Measurements from ENCODE around the gene FAM167B.

FAM167B gene

DNA sequence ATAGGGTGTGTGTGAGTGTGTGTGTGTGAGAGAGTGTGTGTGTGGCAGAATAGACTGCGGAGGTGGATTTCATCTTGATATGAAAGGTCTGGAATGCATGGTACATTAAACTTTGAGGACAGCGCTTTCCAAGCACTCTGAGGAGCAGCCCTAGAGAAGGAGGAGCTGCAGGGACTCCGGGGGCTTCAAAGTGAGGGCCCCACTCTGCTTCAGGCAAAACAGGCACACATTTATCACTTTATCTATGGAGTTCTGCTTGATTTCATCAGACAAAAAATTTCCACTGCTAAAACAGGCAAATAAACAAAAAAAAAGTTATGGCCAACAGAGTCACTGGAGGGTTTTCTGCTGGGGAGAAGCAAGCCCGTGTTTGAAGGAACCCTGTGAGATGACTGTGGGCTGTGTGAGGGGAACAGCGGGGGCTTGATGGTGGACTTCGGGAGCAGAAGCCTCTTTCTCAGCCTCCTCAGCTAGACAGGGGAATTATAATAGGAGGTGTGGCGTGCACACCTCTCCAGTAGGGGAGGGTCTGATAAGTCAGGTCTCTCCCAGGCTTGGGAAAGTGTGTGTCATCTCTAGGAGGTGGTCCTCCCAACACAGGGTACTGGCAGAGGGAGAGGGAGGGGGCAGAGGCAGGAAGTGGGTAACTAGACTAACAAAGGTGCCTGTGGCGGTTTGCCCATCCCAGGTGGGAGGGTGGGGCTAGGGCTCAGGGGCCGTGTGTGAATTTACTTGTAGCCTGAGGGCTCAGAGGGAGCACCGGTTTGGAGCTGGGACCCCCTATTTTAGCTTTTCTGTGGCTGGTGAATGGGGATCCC, 26.6 kb downstream of the FAM167B start:
- 0 out of 2 replicates have a peak overlapping the region, but pooled peaks have one; percentile 54 for H2AFZ ChIP-seq (ENCODE audit: low read depth, low read length)
- no peak overlapping the region for H3K4me3 ChIP-seq (ENCODE audit: low read length)
- H3K4me2 ChIP-seq (ENCODE audit: low read length) = 0 out of 2 replicates have a peak overlapping the region, but pooled peaks have one; percentile 3

DNA sequence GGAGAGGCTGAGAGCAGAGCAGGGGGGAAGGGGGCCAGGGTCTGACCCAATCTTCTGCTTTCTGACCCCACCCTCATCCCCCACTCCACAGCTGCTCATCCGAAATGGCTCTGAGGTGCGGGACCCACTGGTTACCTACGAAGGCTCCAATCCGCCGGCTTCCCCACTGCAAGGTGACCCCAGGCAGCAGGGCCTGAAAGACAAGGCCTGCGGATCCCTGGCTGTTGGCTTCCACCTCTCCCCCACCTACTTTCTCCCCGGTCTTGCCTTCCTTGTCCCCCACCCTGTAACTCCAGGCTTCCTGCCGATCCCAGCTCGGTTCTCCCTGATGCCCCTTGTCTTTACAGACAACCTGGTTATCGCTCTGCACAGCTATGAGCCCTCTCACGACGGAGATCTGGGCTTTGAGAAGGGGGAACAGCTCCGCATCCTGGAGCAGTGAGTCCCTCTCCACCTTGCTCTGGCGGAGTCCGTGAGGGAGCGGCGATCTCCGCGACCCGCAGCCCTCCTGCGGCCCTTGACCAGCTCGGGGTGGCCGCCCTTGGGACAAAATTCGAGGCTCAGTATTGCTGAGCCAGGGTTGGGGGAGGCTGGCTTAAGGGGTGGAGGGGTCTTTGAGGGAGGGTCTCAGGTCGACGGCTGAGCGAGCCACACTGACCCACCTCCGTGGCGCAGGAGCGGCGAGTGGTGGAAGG, 27.8 kb downstream of the FAM167B start:
- no peak overlapping the region for H3K9ac ChIP-seq (ENCODE audit: low read length)
- no peaks in the 10 kb centered on the region; the same call in 1 of the 2 replicates for H3K27me3 ChIP-seq (ENCODE audit: low read depth, low read length)

More for the DNA sequence above, 26.6 kb downstream of the FAM167B start:
- Histone ChIP-seq H3K9me3 (ENCODE audit: insufficient read depth, low read length) (no peaks in the 10 kb centered on the region), H3K9ac (ENCODE audit: low read length) (no peak overlapping the region), H3K27ac (ENCODE audit: low read length) (no peak overlapping the region), H4K20me1 (ENCODE audit: insufficient read depth, low read length) (no peaks in the 10 kb centered on the region), H3K36me3 (replicated peaks; ENCODE audit: low read depth, low read length) (no peaks in the 10 kb centered on the region), H3K79me2 (ENCODE audit: low read length) (no peaks in the 10 kb centered on the region), H3K27me3 (ENCODE audit: low read depth, low read length) (no peaks in the 10 kb centered on the region; the same call in 1 of the 2 replicates), H3K4me1 (ENCODE audit: low read length) (no peaks in the 10 kb centered on the region; the same call in 1 of the 2 replicates)
- TF ChIP-seq, protein P1, sequence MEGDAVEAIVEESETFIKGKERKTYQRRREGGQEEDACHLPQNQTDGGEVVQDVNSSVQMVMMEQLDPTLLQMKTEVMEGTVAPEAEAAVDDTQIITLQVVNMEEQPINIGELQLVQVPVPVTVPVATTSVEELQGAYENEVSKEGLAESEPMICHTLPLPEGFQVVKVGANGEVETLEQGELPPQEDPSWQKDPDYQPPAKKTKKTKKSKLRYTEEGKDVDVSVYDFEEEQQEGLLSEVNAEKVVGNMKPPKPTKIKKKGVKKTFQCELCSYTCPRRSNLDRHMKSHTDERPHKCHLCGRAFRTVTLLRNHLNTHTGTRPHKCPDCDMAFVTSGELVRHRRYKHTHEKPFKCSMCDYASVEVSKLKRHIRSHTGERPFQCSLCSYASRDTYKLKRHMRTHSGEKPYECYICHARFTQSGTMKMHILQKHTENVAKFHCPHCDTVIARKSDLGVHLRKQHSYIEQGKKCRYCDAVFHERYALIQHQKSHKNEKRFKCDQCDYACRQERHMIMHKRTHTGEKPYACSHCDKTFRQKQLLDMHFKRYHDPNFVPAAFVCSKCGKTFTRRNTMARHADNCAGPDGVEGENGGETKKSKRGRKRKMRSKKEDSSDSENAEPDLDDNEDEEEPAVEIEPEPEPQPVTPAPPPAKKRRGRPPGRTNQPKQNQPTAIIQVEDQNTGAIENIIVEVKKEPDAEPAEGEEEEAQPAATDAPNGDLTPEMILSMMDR (IDR thresholded peaks at IDR 0.05; ENCODE audit: low read depth, low read length) = no peak

DNA sequence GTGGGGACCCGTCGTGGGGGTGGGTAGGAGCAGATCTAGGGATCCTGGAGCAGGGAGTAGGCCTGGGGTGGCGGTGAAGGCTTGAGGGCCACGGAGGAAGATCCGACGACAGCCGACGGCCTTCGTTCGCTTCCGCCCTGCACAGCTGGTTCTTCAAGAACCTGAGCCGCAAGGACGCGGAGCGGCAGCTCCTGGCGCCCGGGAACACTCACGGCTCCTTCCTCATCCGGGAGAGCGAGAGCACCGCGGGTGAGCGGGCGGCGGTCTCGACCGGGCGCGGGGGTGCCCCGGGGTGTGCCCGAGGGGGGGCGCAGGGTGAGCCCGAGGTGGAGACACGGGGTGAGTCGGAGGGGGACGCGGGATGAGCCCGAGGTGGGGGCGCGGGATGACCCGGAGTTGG, 28.4 kb downstream of the FAM167B start:
- no peak overlapping the region for H3K9ac ChIP-seq (ENCODE audit: low read length)
- H3K4me2 ChIP-seq (ENCODE audit: low read length) = no peak overlapping the region
- no peak for TF ChIP-seq EZH2phosphoT487 (IDR thresholded peaks at IDR 0.05; ENCODE audit: low read depth)
- TF ChIP-seq, protein P1 (IDR thresholded peaks at IDR 0.05; ENCODE audit: low read depth, low read length) = no peak
- no peaks in the 10 kb centered on the region for H3K9me3 ChIP-seq (ENCODE audit: insufficient read depth, low read length)
- H3K4me1 ChIP-seq (ENCODE audit: low read length) = no peaks in the 10 kb centered on the region; the same call in 1 of the 2 replicates
- no peaks in the 10 kb centered on the region for H3K36me3 ChIP-seq (replicated peaks; ENCODE audit: low read depth, low read length)
- no peak overlapping the region for H2AFZ ChIP-seq (ENCODE audit: low read depth, low read length)
- H3K79me2 ChIP-seq (ENCODE audit: low read length) = no peaks in the 10 kb centered on the region
- H3K4me3 ChIP-seq (ENCODE audit: low read length) = no peak overlapping the region
- no peak overlapping the region for H3K27ac ChIP-seq (ENCODE audit: low read length)
- H3K27me3 ChIP-seq (ENCODE audit: low read depth, low read length) = no peaks in the 10 kb centered on the region; the same call in 1 of the 2 replicates
- no peaks in the 10 kb centered on the region for H4K20me1 ChIP-seq (ENCODE audit: insufficient read depth, low read length)

More for the DNA sequence above, 27.8 kb downstream of the FAM167B start:
- TF ChIP-seq, protein P1 (IDR thresholded peaks at IDR 0.05; ENCODE audit: low read depth, low read length) = no peak
- no peak for TF ChIP-seq EZH2phosphoT487 (IDR thresholded peaks at IDR 0.05; ENCODE audit: low read depth)
- H4K20me1 ChIP-seq (ENCODE audit: insufficient read depth, low read length) = no peaks in the 10 kb centered on the region
- H3K79me2 ChIP-seq (ENCODE audit: low read length) = no peaks in the 10 kb centered on the region
- no peaks in the 10 kb centered on the region; the same call in 1 of the 2 replicates for H3K4me1 ChIP-seq (ENCODE audit: low read length)
- no peaks in the 10 kb centered on the region for H3K9me3 ChIP-seq (ENCODE audit: insufficient read depth, low read length)
- H3K36me3 ChIP-seq (replicated peaks; ENCODE audit: low read depth, low read length) = no peaks in the 10 kb centered on the region
- no peak overlapping the region for H3K27ac ChIP-seq (ENCODE audit: low read length)
- no peak overlapping the region for H3K4me3 ChIP-seq (ENCODE audit: low read length)
- no peak overlapping the region for H3K4me2 ChIP-seq (ENCODE audit: low read length)
- H2AFZ ChIP-seq (ENCODE audit: low read depth, low read length) = no peak overlapping the region

Measured in OCI-LY3 (cell line).